Fibroblast of pulmonary artery (primary cell): ENCODE data around the gene URB1.
"Not testable (repeated sequence)": the region's sequence is repeated elsewhere in the genome, so short reads cannot be mapped to it uniquely, and the experiment has no call there.

ENCODE experiments used
- DNase-seq: peaks from one replicate; pipeline ENCODE4 v3.0.0-alpha.2; 2010; ENCODE audit warnings: low read depth
- H3K4me3 ChIP-seq: replicated peaks from 2 replicates; pipeline ENCODE4 v1.5.1; 2011; ENCODE audit warnings: low read depth, mild to moderate bottlenecking, control low read depth, low read length, moderate library complexity
- TF ChIP-seq, protein P1 (sequence below): IDR thresholded peaks from 2 replicates; pipeline ENCODE4 v1.5.1; 2011; ENCODE audit warnings: mild to moderate bottlenecking, control low read depth, low read length, inconsistent platforms; ENCODE audit errors: missing control alignments

Gene URB1

DNA sequence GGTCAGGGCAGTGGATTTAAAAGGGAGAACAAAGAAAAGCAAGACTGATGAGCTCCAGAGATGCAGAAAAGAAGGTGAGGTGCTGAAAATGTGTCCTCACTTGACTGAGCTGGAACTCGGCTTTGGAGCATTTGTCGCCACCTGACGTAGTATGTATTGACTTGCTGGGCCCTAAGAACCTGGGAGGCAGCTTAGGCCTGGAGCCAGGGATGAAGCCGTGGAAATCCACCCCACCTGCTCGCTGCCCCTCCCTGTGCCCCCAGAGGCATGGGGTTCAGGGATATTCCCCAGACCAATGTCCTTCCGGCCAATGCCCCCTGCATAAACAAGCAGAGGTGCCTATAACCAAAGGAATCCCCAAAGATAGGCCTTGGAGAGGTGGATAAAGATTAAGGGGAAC is 79.8 kb downstream of the URB1 start:
- DNase-seq = no peak
- TF ChIP-seq, protein P1, sequence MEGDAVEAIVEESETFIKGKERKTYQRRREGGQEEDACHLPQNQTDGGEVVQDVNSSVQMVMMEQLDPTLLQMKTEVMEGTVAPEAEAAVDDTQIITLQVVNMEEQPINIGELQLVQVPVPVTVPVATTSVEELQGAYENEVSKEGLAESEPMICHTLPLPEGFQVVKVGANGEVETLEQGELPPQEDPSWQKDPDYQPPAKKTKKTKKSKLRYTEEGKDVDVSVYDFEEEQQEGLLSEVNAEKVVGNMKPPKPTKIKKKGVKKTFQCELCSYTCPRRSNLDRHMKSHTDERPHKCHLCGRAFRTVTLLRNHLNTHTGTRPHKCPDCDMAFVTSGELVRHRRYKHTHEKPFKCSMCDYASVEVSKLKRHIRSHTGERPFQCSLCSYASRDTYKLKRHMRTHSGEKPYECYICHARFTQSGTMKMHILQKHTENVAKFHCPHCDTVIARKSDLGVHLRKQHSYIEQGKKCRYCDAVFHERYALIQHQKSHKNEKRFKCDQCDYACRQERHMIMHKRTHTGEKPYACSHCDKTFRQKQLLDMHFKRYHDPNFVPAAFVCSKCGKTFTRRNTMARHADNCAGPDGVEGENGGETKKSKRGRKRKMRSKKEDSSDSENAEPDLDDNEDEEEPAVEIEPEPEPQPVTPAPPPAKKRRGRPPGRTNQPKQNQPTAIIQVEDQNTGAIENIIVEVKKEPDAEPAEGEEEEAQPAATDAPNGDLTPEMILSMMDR = no peak
- no peak overlapping the region for H3K4me3 ChIP-seq

GRCh38 chr21:32312326-32312725 is 80.5 kb downstream of the URB1 start:
- TF ChIP-seq, protein P1 = no peak
- no peak for DNase-seq
- no peak overlapping the region for H3K4me3 ChIP-seq

DNA sequence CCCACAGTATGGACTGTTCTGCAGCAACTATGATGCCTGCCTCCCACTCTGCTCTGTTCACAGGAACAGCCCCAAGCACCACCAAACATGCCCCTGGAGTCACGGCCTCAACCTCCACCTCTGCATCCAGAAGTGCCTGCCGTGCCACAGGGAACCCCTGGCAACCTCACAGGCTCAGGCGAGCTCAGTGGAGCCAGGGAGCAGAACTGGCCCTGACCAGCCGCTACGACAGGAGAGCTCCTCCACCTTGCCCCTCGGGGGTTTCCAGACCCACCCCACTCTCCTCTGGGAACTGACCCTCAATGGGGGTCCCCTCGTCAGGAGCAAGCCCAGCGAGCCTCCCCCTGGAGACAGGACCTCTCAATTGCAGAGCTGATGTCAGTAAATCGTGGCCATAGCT is 81.2 kb downstream of the URB1 start:
- TF ChIP-seq, protein P1 = no peak
- no peak for DNase-seq
- H3K4me3 ChIP-seq = no peak overlapping the region

DNA sequence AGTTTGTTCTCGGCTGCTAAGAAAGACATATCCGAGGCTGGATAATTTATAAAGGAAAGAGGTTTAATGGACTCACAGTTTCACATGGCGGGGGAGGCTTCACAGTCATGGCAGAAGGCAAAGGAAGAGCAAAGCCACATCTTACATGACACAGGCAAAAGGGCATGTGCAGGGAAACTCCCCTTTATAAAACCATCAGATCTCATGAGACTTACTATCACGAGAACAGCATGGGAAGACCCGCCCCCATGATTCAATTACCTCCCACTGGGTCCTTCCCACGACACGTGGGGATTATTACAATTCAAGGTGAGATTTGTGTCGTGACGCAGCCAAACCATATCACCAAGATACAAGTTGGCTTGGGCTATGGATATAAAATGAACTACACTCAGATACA is 81.8 kb downstream of the URB1 start:
- not testable (repeated sequence) for DNase-seq, H3K4me3 ChIP-seq

DNA sequence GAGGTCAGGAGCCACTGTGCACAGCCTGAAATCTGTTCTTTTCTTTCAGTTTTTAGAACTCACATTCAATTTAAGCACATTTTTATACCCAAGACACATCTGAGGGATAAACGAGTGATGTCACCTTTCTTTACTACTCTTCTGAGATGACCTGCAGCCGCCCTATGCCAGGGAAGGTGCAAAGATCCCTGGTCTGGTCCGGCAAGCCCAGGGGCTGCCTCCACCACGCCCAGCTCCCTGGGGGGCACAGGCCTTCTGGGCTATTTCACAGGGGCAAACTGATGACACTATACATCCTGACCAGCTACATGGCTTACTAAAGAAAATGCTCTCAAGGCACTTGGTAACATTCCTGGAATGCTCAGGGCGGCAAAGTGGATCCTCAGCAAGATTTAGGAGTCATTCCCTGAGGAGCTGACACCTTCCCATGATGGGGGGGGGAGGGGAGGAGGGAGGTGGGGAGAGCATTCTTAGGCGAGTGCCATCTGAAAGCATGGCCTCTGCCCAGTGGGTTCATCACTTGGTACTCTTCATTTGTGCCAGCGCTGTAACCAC is 82.8 kb downstream of the URB1 start:
- no peak overlapping the region for H3K4me3 ChIP-seq
- TF ChIP-seq, protein P1 = no peak
- DNase-seq = no peak

- DNase-seq = no peak
- TF ChIP-seq, protein P1 = no peak
- no peak overlapping the region for H3K4me3 ChIP-seq
Measured at GRCh38 chr21:32308696-32309095, 84.1 kb downstream of the URB1 start.

DNA sequence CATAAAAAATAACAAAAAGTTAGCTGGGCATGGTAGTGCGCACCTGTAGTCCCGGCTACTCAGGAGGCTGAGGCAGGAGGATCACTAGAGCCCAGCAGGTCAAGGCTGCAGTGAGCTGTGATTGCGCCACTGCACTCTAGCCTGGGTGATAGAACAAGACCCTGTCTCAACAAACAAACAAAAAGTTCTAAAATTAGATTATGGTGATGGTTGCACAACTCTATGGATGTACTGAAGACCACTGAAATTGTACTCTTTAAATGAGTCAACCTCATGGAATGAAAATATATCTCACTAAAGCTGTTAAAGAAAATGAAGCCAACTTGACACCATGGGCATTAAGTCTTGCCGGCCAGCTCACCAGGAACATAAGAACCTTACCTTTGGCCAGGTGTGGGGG is 85.1 kb downstream of the URB1 start:
- no peak overlapping the region for H3K4me3 ChIP-seq
- DNase-seq = peak; percentile 37
- TF ChIP-seq, protein P1 = no peak
